Type B pancreatic cell (in vitro differentiated cells): ENCODE measurements around the gene H6PD. TPM values are rescaled to one million over a fixed set of nuclear protein-coding genes. Genes with fewer than 3 reads are reported as not detected.

Experiments used
- DNase-seq: peaks from one replicate; pipeline ENCODE4 v3.0.0; 2021; ENCODE audit warnings: mixed read lengths; ENCODE audit not compliant: unreplicated experiment; ENCODE audit errors: extremely low spot score
- H3K27ac Mint-ChIP-seq: 2 replicates; pipeline ENCODE4 v1.8.0; 2021; ENCODE audit warnings: mild to moderate bottlenecking, mixed read lengths
- H3K27me3 Mint-ChIP-seq: 2 replicates; pipeline ENCODE4 v1.8.0; 2021; ENCODE audit warnings: mixed read lengths
- H3K36me3 Mint-ChIP-seq: 2 replicates; pipeline ENCODE4 v1.8.0; 2021; ENCODE audit warnings: mixed read lengths
- H3K4me1 Mint-ChIP-seq: one replicate; pipeline ENCODE4 v1.8.0; 2021; ENCODE audit warnings: mixed read lengths; ENCODE audit not compliant: unreplicated experiment
- H3K4me3 Mint-ChIP-seq: 2 replicates; pipeline ENCODE4 v1.8.0; 2021; ENCODE audit warnings: mild to moderate bottlenecking, mixed read lengths
- H3K9me3 Mint-ChIP-seq: 2 replicates; pipeline ENCODE4 v1.8.0; 2021; ENCODE audit warnings: mixed read lengths
- CTCF ChIP-seq: fragments of 200-600 bp; sonication (generic); conservative IDR thresholded peaks from 2 replicates; pipeline ENCODE4 v1.5.0; 2021; ENCODE audit warnings: antibody characterized with exemption, mild to moderate bottlenecking
- total RNA-seq: library from RNA; stranded (reverse); gene quantifications from 2 replicates; pipeline ENCODE4 v1.2.1, GENCODE V29; 2021; ENCODE audit warnings: low replicate concordance

The H6PD gene
- total RNA-seq, 1 donor from 2014 or later: 26.1 TPM

DNA sequence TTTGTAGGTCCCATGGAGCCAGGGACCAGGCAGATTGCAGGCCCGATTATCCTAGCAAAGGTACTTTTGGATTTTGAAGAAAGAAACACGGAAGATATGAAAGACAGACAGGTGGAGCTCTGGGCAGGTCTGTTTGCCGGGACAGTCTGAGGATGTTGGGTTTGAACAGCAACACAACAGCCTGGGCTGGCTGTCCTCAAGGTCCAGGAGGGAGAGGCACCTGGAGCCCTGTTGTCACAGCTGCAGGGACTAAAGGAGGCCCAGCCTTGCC, 14.6 kb downstream of the H6PD start:
- H3K27me3 Mint-ChIP-seq: peaks cover 3% of the 10 kb centered on the region
- peak overlapping the region; percentile 22 for H3K27ac Mint-ChIP-seq
- H3K9me3 Mint-ChIP-seq: no peaks in the 10 kb centered on the region
- no peak for TF ChIP-seq CTCF
- H3K36me3 Mint-ChIP-seq: no peaks in the 10 kb centered on the region
- H3K4me3 Mint-ChIP-seq: no peak overlapping the region
- peaks cover 23% of the 10 kb centered on the region for H3K4me1 Mint-ChIP-seq
- DNase-seq: no peak

- H3K4me3 Mint-ChIP-seq: no peak overlapping the region
- peaks cover 29% of the 10 kb centered on the region for H3K4me1 Mint-ChIP-seq
- no peak overlapping the region for H3K27ac Mint-ChIP-seq
- H3K9me3 Mint-ChIP-seq: no peaks in the 10 kb centered on the region
- H3K36me3 Mint-ChIP-seq: peaks cover 4% of the 10 kb centered on the region
- DNase-seq: no peak
- H3K27me3 Mint-ChIP-seq: peaks cover 9% of the 10 kb centered on the region
- peak; percentile 73 for TF ChIP-seq CTCF
These were observed 15.2 kb downstream of the H6PD start for GRCh38 chr1:9249534-9250410.

DNA sequence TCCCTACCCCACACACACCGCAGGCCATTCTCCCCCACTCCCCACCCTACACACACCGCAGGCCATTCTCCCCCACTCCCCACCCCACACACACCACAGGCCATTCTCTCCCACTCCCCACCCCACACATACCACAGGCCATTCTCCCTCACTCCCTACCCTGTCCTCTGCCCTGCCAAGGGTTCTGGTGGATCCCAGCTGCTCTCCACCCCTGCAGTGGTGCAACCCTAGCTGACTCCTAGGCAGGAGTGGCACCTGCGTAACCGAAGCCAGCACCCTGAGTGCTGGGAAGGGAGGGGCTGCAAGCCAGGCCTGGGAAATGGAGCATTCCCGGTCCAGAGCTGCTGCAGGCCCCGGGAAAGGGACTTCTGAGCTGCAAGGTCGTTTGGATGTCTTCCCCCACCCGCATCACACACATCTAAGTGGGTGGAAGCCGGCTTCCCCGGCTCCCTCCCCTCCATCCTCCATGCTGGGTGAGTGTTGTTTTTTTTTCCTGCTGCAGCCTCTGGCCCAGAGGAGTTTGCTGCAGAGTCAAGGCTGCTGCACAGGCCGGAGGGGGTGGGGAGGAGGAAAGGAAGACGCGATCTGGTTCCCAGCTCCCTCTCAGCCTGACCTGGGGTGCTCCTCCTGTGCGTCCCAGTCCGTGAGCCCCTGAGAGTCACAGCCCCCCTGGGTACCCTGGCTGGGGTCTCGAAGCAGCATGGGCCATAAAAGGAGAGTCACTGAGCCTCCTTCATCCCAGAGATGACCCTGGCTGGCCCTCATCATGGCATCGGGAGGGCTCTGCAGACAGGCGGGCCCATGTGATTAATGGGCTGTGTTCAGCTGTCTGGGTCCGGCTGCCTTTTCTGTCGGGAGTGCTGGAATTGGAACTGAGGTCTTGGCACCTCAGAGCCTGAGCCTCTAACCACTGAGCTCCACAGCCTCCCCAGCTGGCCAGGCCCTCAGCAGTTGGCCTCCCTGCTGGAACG, 16.1 kb downstream of the H6PD start:
- Mint-ChIP-seq H3K27me3 (peaks cover 10% of the 10 kb centered on the region), H3K36me3 (peaks cover 6% of the 10 kb centered on the region), H3K9me3 (no peaks in the 10 kb centered on the region), H3K27ac (no peak overlapping the region), H3K4me3 (no peak overlapping the region), H3K4me1 (peaks cover 31% of the 10 kb centered on the region)
- TF ChIP-seq CTCF: no peak
- no peak for DNase-seq

- no peak for DNase-seq
- H3K9me3 Mint-ChIP-seq: no peaks in the 10 kb centered on the region
- no peak overlapping the region for H3K4me3 Mint-ChIP-seq
- peaks cover 31% of the 10 kb centered on the region for H3K4me1 Mint-ChIP-seq
- peaks cover 6% of the 10 kb centered on the region for H3K36me3 Mint-ChIP-seq
- TF ChIP-seq CTCF: no peak
- H3K27ac Mint-ChIP-seq: no peak overlapping the region
- H3K27me3 Mint-ChIP-seq: peaks cover 10% of the 10 kb centered on the region
These were observed 16.9 kb downstream of the H6PD start for GRCh38 chr1:9251501-9251900.

DNA sequence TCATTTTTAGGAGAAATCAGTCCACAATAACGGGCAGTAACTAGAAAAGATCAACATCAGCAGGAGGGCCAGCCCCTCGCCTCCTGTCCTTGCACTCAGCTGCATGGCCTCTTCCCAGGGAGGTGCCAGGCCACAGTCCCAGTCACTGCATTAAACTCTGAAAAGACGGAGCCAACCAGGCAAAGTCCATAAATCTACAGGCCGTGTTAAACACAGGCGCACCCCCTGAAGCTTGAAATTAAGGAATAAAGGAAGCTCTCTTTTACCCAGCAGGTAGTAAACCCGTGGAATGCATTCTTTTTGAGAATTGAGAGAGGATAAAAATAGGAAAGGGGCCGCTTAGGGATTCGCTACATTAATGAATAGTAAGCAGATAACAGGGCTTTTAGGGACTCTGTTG, 18.4 kb downstream of the H6PD start:
- peak overlapping the region; percentile 16 for H3K27ac Mint-ChIP-seq
- peak overlapping the region; percentile 51 for H3K4me3 Mint-ChIP-seq
- H3K4me1 Mint-ChIP-seq: peaks cover 35% of the 10 kb centered on the region

More for the DNA sequence above, 18.4 kb downstream of the H6PD start:
- peaks cover 8% of the 10 kb centered on the region for H3K36me3 Mint-ChIP-seq
- no peak for TF ChIP-seq CTCF
- peaks cover 10% of the 10 kb centered on the region for H3K27me3 Mint-ChIP-seq
- DNase-seq: no peak
- H3K9me3 Mint-ChIP-seq: no peaks in the 10 kb centered on the region
